HG03139 (cell line): ENCODE results near the gene CDC5L.

Source experiments
- ATAC-seq: cut with Tn5 transposase; IDR thresholded peaks from one replicate; pipeline ENCODE4 v1.9.1; 2021; ENCODE audit not compliant: unreplicated experiment

Gene CDC5L

GRCh38 chr6:44494011-44494501, 106.5 kb downstream of the CDC5L start:
- no peak for ATAC-seq

GRCh38 chr6:44495036-44495901, 107.8 kb downstream of the CDC5L start:
- no peak for ATAC-seq

GRCh38 chr6:44496665-44497369, 109.3 kb downstream of the CDC5L start:
- ATAC-seq, result no peak

- ATAC-seq, result no peak
These were observed 110.3 kb downstream of the CDC5L start for GRCh38 chr6:44497807-44498206.

GRCh38 chr6:44498436-44498835, 110.9 kb downstream of the CDC5L start:
- no peak for ATAC-seq

GRCh38 chr6:44499609-44500008, 112.1 kb downstream of the CDC5L start:
- ATAC-seq, result no peak
